EL (cell line): Measurements from ENCODE around the gene NEUROD1.

Experiments
- DNase-seq: peaks from one replicate; pipeline ENCODE4 v3.0.0-alpha.2; 2016

The NEUROD1 gene

GRCh38 chr2:181632733-181633401 lies 47.5 kb downstream of the NEUROD1 start:
- DNase-seq, result no peak

GRCh38 chr2:181628590-181629585 lies 51.4 kb downstream of the NEUROD1 start:
- DNase-seq, result no peak

- DNase-seq, result peak; percentile 55
Measured at GRCh38 chr2:181627545-181627944, 52.8 kb downstream of the NEUROD1 start.

- DNase-seq, result no peak
Measured at GRCh38 chr2:181626671-181627070, 53.6 kb downstream of the NEUROD1 start.
